GM23338 (cell line): ENCODE results near the gene CNTNAP2. TPM values are rescaled to one million over a fixed set of nuclear protein-coding genes. Genes with fewer than 3 reads are reported as not detected.

ENCODE experiments used
- ATAC-seq: fragments of 200-7000 bp; cut with Tn5 transposase; 3 replicates; pipeline ENCODE4 v1.9.1; 2020
- DNase-seq: peaks from one replicate; pipeline ENCODE4 v3.0.0-alpha.2; 2015; ENCODE audit warnings: low spot score
- H2AFZ ChIP-seq: fragments of 200-600 bp; sonication (generic); 2 replicates; pipeline ENCODE4 v1.8.0; 2016; ENCODE audit warnings: antibody characterized with exemption, mild to moderate bottlenecking, moderate library complexity
- H3F3A ChIP-seq: fragments of 200-600 bp; sonication (generic); replicated peaks from 2 replicates; pipeline ENCODE4 v1.8.0; 2017; ENCODE audit warnings: antibody characterized with exemption, mixed run types, low read depth
- H3K27ac ChIP-seq: fragments of 200-600 bp; sonication (generic); 2 replicates; pipeline ENCODE4 v1.6.1; 2016; ENCODE audit warnings: low read depth
- H3K27me3 ChIP-seq: fragments of 200-600 bp; sonication (generic); 2 replicates; pipeline ENCODE4 v1.8.0; 2016; ENCODE audit warnings: mild to moderate bottlenecking, mixed run types, moderate library complexity; ENCODE audit not compliant: insufficient read depth
- H3K36me3 ChIP-seq: fragments of 200-600 bp; sonication (generic); 2 replicates; pipeline ENCODE4 v1.8.0; 2016; ENCODE audit warnings: mild to moderate bottlenecking; ENCODE audit not compliant: insufficient read depth
- H3K4me1 ChIP-seq: fragments of 200-600 bp; sonication (generic); 2 replicates; pipeline ENCODE4 v1.8.0; 2016; ENCODE audit warnings: mild to moderate bottlenecking, moderate library complexity; ENCODE audit not compliant: insufficient read depth
- H3K4me2 ChIP-seq: fragments of 200-600 bp; sonication (generic); 2 replicates; pipeline ENCODE4 v1.7.1; 2017; ENCODE audit warnings: mixed run types
- H3K4me3 ChIP-seq: fragments of 200-600 bp; sonication (generic); 2 replicates; pipeline ENCODE4 v1.6.1; 2016; ENCODE audit warnings: mixed run types
- H3K79me2 ChIP-seq: fragments of 200-600 bp; sonication (generic); replicated peaks from 2 replicates; pipeline ENCODE4 v1.8.0; 2017; ENCODE audit warnings: mild to moderate bottlenecking; ENCODE audit not compliant: insufficient read depth
- H3K9me2 ChIP-seq: fragments of 200-600 bp; sonication (generic); 2 replicates; pipeline ENCODE4 v1.8.0; 2017; ENCODE audit not compliant: insufficient read depth
- H4K20me1 ChIP-seq: fragments of 200-600 bp; sonication (generic); replicated peaks from 2 replicates; pipeline ENCODE4 v1.8.0; 2017; ENCODE audit warnings: mild to moderate bottlenecking; ENCODE audit not compliant: insufficient read depth
- H3K27ac Mint-ChIP-seq: 2 replicates; pipeline ENCODE4 v1.8.0; 2020; ENCODE audit warnings: inconsistent platforms, mild to moderate bottlenecking, moderate library complexity, mixed read lengths
- H3K27me3 Mint-ChIP-seq: 3 replicates; pipeline ENCODE4 v1.8.0; 2022; ENCODE audit warnings: low read depth, mild to moderate bottlenecking, moderate library complexity, mixed read lengths, inconsistent platforms; ENCODE audit not compliant: insufficient read depth, poor library complexity
- H3K36me3 Mint-ChIP-seq: 3 replicates; pipeline ENCODE4 v1.8.0; 2021; ENCODE audit warnings: low read depth, mild to moderate bottlenecking, inconsistent platforms, moderate library complexity, mixed read lengths
- H3K4me1 Mint-ChIP-seq: 3 replicates; pipeline ENCODE4 v1.8.0; 2020; ENCODE audit warnings: mild to moderate bottlenecking, inconsistent platforms, mixed read lengths
- H3K4me3 Mint-ChIP-seq: 3 replicates; pipeline ENCODE4 v1.8.0; 2021; ENCODE audit warnings: moderate library complexity, mild to moderate bottlenecking, inconsistent platforms, mixed read lengths
- H3K9me3 Mint-ChIP-seq: 3 replicates; pipeline ENCODE4 v1.8.0; 2020; ENCODE audit warnings: moderate library complexity, mild to moderate bottlenecking, inconsistent platforms, mixed read lengths
- EZH2 ChIP-seq: fragments of 200-600 bp; sonication (generic); IDR thresholded peaks from one replicate; pipeline ENCODE4 v1.8.0; 2017; ENCODE audit warnings: antibody characterized with exemption, mild to moderate bottlenecking, low read depth; ENCODE audit not compliant: unreplicated experiment
- JUNB ChIP-seq: IDR thresholded peaks from one replicate; pipeline ENCODE4 v1.6.1; 2016; ENCODE audit warnings: antibody characterized with exemption; ENCODE audit not compliant: unreplicated experiment
- POLR2AphosphoS5 ChIP-seq: IDR thresholded peaks from 2 replicates; pipeline ENCODE4 v1.6.1; 2016; ENCODE audit warnings: antibody characterized with exemption, low read depth
- STAT1 ChIP-seq: IDR thresholded peaks from one replicate; pipeline ENCODE4 v1.6.1; 2016; ENCODE audit warnings: antibody characterized with exemption; ENCODE audit not compliant: unreplicated experiment
- polyA plus RNA-seq: library from polyadenylated mRNA; unstranded; fragments of >200 nt; fragmentation: Nextera tagmentation; extraction: Ambion mirVana; gene quantifications from 2 replicates; pipeline ENCODE4 v1.2.1, GENCODE V29; 2016
- total RNA-seq: library from RNA; depleted of rRNA; stranded (reverse); fragments of >200 nt; shearing (Covaris generic); gene quantifications from 2 replicates; pipeline ENCODE4 v1.2.3, GENCODE V29; 2014
- TF ChIP-seq, protein P1 (sequence below), 2 experiments: fragments of 200-600 bp in 1 of 2; sonication (generic) in 1 of 2; conservative IDR thresholded peaks; 2 replicates each; pipeline versions ENCODE4 v1.5.1 to v1.6.1; 2016 to 2017; ENCODE audit warnings: antibody characterized with exemption in 2 of 2, low read depth in 2 of 2, mild to moderate bottlenecking in 2 of 2, moderate library complexity in 1 of 2
- TF ChIP-seq, protein P2 (sequence below): fragments of 250-450 bp; sonication (Bioruptor Pico); IDR thresholded peaks from 2 replicates; pipeline ENCODE4 v1.5.0; 2020; ENCODE audit warnings: mild to moderate bottlenecking, moderate library complexity
- TF ChIP-seq, protein P3 (sequence below): IDR thresholded peaks from one replicate; pipeline ENCODE4 v1.6.1; 2018; ENCODE audit warnings: antibody characterized with exemption; ENCODE audit not compliant: unreplicated experiment

The CNTNAP2 gene
- total and polyA plus RNA-seq, 2 experiments from 2014 or later = 38.2 to 61.3 TPM

DNA sequence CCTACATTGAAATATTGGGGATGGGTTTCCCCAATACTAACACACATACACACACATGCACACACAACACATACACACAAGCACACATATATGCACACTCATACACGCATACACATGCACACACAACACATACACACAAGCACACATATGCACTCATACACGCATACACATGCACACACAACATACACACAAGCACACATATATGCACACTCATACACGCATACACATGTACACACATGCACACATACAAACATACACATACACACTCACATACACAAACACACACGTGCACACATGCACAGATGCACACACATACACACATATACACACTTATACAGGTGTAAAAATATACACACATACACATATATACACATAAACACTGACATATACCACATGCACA lies 2346.6 kb downstream of the CNTNAP2 start:
- H3K27me3 Mint-ChIP-seq = no peaks in the 10 kb centered on the region
- peaks cover 6% of the 10 kb centered on the region; the same call in 2 of the 3 replicates for H3K36me3 Mint-ChIP-seq
- ATAC-seq = no peak
- Histone ChIP-seq H3K27ac (no peak overlapping the region), H3K9me2 (peaks cover 5% of the 10 kb centered on the region; the same call in 1 of the 2 replicates), H3K27me3 (no peaks in the 10 kb centered on the region), H3K79me2 (no peaks in the 10 kb centered on the region), H2AFZ (no peak overlapping the region), H3K4me3 (no peak overlapping the region), H3K4me2 (no peak overlapping the region), H3K4me1 (no peaks in the 10 kb centered on the region), H3F3A (0 out of 2 replicates have a peak, but pooled peaks cover 5% of the 10 kb centered on the region), H4K20me1 (no peaks in the 10 kb centered on the region), H3K36me3 (no peaks in the 10 kb centered on the region)
- TF ChIP-seq, protein P1, sequence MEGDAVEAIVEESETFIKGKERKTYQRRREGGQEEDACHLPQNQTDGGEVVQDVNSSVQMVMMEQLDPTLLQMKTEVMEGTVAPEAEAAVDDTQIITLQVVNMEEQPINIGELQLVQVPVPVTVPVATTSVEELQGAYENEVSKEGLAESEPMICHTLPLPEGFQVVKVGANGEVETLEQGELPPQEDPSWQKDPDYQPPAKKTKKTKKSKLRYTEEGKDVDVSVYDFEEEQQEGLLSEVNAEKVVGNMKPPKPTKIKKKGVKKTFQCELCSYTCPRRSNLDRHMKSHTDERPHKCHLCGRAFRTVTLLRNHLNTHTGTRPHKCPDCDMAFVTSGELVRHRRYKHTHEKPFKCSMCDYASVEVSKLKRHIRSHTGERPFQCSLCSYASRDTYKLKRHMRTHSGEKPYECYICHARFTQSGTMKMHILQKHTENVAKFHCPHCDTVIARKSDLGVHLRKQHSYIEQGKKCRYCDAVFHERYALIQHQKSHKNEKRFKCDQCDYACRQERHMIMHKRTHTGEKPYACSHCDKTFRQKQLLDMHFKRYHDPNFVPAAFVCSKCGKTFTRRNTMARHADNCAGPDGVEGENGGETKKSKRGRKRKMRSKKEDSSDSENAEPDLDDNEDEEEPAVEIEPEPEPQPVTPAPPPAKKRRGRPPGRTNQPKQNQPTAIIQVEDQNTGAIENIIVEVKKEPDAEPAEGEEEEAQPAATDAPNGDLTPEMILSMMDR (conservative IDR thresholded peaks at IDR 0.05; ENCODE audit: low read depth in 2 of 2) = no peak
- no peak overlapping the region for H3K27ac Mint-ChIP-seq
- no peak for DNase-seq
- H3K4me1 Mint-ChIP-seq = no peaks in the 10 kb centered on the region; the same call in 2 of the 3 replicates
- no peak overlapping the region for H3K4me3 Mint-ChIP-seq
- H3K9me3 Mint-ChIP-seq = peaks cover 13% of the 10 kb centered on the region

DNA sequence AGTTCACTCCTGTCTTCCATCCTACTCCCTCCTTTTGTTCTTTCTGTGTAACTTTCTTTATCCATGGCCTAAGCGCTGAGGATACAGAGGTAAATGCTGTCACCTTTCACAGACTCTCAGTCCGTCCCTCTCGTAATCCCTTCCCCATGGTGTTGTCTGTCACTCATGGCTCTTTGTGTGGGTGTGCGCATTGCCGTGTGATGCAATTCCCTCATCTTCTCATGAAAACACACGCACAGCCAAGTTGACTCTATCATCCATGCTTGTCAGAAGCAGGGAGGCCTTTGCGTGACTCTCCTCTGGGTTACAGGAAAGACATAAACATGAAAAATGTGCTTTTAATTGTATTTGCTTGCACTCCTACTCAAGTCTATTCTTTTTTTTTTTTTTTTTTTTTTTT lies 2348.3 kb downstream of the CNTNAP2 start:
- no peak overlapping the region; the same call in 1 of the 2 replicates for H2AFZ ChIP-seq
- peaks cover 5% of the 10 kb centered on the region; the same call in 1 of the 2 replicates for H3K9me2 ChIP-seq
- H3K4me2 ChIP-seq = no peak overlapping the region
- H3F3A ChIP-seq = 0 out of 2 replicates have a peak, but pooled peaks cover 5% of the 10 kb centered on the region
- H3K4me3 ChIP-seq = no peak overlapping the region
- no peaks in the 10 kb centered on the region for H3K4me1 ChIP-seq
- no peaks in the 10 kb centered on the region for H3K79me2 ChIP-seq
- DNase-seq (no peak), ATAC-seq (no peak)
- no peaks in the 10 kb centered on the region for H3K27me3 ChIP-seq
- H4K20me1 ChIP-seq = no peaks in the 10 kb centered on the region
- H3K4me3 Mint-ChIP-seq = no peak overlapping the region
- H3K9me3 Mint-ChIP-seq = peaks cover 19% of the 10 kb centered on the region
- H3K27ac Mint-ChIP-seq = no peak overlapping the region
- H3K27me3 Mint-ChIP-seq = peaks cover 2% of the 10 kb centered on the region
- H3K36me3 Mint-ChIP-seq = peaks cover 11% of the 10 kb centered on the region; the same call in 2 of the 3 replicates
- H3K36me3 ChIP-seq = no peaks in the 10 kb centered on the region
- no peak overlapping the region for H3K27ac ChIP-seq
- H3K4me1 Mint-ChIP-seq = no peaks in the 10 kb centered on the region
- TF ChIP-seq, protein P2, sequence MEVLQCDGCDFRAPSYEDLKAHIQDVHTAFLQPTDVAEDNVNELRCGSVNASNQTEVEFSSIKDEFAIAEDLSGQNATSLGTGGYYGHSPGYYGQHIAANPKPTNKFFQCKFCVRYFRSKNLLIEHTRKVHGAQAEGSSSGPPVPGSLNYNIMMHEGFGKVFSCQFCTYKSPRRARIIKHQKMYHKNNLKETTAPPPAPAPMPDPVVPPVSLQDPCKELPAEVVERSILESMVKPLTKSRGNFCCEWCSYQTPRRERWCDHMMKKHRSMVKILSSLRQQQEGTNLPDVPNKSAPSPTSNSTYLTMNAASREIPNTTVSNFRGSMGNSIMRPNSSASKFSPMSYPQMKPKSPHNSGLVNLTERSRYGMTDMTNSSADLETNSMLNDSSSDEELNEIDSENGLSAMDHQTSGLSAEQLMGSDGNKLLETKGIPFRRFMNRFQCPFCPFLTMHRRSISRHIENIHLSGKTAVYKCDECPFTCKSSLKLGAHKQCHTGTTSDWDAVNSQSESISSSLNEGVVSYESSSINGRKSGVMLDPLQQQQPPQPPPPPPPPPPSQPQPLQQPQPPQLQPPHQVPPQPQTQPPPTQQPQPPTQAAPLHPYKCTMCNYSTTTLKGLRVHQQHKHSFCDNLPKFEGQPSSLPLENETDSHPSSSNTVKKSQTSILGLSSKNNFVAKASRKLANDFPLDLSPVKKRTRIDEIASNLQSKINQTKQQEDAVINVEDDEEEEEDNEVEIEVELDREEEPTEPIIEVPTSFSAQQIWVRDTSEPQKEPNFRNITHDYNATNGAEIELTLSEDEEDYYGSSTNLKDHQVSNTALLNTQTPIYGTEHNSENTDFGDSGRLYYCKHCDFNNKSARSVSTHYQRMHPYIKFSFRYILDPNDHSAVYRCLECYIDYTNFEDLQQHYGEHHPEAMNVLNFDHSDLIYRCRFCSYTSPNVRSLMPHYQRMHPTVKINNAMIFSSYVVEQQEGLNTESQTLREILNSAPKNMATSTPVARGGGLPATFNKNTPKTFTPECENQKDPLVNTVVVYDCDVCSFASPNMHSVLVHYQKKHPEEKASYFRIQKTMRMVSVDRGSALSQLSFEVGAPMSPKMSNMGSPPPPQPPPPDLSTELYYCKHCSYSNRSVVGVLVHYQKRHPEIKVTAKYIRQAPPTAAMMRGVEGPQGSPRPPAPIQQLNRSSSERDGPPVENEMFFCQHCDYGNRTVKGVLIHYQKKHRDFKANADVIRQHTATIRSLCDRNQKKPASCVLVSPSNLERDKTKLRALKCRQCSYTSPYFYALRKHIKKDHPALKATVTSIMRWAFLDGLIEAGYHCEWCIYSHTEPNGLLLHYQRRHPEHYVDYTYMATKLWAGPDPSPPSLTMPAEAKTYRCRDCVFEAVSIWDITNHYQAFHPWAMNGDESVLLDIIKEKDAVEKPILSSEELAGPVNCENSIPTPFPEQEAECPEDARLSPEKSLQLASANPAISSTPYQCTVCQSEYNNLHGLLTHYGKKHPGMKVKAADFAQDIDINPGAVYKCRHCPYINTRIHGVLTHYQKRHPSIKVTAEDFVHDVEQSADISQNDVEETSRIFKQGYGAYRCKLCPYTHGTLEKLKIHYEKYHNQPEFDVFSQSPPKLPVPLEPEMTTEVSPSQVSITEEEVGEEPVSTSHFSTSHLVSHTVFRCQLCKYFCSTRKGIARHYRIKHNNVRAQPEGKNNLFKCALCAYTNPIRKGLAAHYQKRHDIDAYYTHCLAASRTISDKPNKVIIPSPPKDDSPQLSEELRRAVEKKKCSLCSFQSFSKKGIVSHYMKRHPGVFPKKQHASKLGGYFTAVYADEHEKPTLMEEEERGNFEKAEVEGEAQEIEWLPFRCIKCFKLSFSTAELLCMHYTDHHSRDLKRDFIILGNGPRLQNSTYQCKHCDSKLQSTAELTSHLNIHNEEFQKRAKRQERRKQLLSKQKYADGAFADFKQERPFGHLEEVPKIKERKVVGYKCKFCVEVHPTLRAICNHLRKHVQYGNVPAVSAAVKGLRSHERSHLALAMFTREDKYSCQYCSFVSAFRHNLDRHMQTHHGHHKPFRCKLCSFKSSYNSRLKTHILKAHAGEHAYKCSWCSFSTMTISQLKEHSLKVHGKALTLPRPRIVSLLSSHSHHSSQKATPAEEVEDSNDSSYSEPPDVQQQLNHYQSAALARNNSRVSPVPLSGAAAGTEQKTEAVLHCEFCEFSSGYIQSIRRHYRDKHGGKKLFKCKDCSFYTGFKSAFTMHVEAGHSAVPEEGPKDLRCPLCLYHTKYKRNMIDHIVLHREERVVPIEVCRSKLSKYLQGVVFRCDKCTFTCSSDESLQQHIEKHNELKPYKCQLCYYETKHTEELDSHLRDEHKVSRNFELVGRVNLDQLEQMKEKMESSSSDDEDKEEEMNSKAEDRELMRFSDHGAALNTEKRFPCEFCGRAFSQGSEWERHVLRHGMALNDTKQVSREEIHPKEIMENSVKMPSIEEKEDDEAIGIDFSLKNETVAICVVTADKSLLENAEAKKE = no peak
- TF ChIP-seq JUNB (no peak), STAT1 (no peak), POLR2AphosphoS5 (no peak), EZH2 (no peak)
- TF ChIP-seq, protein P3, sequence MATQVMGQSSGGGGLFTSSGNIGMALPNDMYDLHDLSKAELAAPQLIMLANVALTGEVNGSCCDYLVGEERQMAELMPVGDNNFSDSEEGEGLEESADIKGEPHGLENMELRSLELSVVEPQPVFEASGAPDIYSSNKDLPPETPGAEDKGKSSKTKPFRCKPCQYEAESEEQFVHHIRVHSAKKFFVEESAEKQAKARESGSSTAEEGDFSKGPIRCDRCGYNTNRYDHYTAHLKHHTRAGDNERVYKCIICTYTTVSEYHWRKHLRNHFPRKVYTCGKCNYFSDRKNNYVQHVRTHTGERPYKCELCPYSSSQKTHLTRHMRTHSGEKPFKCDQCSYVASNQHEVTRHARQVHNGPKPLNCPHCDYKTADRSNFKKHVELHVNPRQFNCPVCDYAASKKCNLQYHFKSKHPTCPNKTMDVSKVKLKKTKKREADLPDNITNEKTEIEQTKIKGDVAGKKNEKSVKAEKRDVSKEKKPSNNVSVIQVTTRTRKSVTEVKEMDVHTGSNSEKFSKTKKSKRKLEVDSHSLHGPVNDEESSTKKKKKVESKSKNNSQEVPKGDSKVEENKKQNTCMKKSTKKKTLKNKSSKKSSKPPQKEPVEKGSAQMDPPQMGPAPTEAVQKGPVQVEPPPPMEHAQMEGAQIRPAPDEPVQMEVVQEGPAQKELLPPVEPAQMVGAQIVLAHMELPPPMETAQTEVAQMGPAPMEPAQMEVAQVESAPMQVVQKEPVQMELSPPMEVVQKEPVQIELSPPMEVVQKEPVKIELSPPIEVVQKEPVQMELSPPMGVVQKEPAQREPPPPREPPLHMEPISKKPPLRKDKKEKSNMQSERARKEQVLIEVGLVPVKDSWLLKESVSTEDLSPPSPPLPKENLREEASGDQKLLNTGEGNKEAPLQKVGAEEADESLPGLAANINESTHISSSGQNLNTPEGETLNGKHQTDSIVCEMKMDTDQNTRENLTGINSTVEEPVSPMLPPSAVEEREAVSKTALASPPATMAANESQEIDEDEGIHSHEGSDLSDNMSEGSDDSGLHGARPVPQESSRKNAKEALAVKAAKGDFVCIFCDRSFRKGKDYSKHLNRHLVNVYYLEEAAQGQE = no peak
- TF ChIP-seq, protein P1 (conservative IDR thresholded peaks at IDR 0.05; ENCODE audit: low read depth in 2 of 2) = no peak
